Measurements from ENCODE around the gene LHX4.

The LHX4 gene

GRCh38 chr1:180246579-180246978, 16.5 kb downstream of the LHX4 start:
- Histone ChIP-seq H3K36me3 (ENCODE audit: control insufficient read depth, insufficient read depth, low read length) (no peaks in the 10 kb centered on the region), H3K27me3 (ENCODE audit: control insufficient read depth, insufficient read depth, low read length) (no peaks in the 10 kb centered on the region), H3K9me3 (ENCODE audit: control insufficient read depth, insufficient read depth, low read length) (no peaks in the 10 kb centered on the region), H3K27ac (ENCODE audit: low read length) (no peak overlapping the region), H3K4me1 (ENCODE audit: control insufficient read depth, insufficient read depth, low read length) (peaks cover 4% of the 10 kb centered on the region), H3K4me3 (ENCODE audit: low read length) (no peak overlapping the region)
- no peak for DNase-seq (ENCODE audit: low read depth, low spot score)
- no CpG with 5 or more reads among the region's 5 CpGs for WGBS (ENCODE audit: insufficient coverage, insufficient read length)

- no peak for DNase-seq (ENCODE audit: low read depth, low spot score)
Observed at GRCh38 chr1:180247061-180247460, 17.0 kb downstream of the LHX4 start.

GRCh38 chr1:180247580-180247979, 17.5 kb downstream of the LHX4 start:
- no CpG with 5 or more reads among the region's 4 CpGs for WGBS (ENCODE audit: insufficient coverage, insufficient read length)

More at GRCh38 chr1:180247061-180247460, 17.0 kb downstream of the LHX4 start:
- Histone ChIP-seq H3K4me1 (ENCODE audit: control insufficient read depth, insufficient read depth, low read length) (peaks cover 4% of the 10 kb centered on the region), H3K27ac (ENCODE audit: low read length) (no peak overlapping the region), H3K9me3 (ENCODE audit: control insufficient read depth, insufficient read depth, low read length) (no peaks in the 10 kb centered on the region), H3K36me3 (ENCODE audit: control insufficient read depth, insufficient read depth, low read length) (no peaks in the 10 kb centered on the region), H3K27me3 (ENCODE audit: control insufficient read depth, insufficient read depth, low read length) (no peaks in the 10 kb centered on the region), H3K4me3 (ENCODE audit: low read length) (no peak overlapping the region)
- WGBS (ENCODE audit: insufficient coverage, insufficient read length) = no CpG with 5 or more reads among the region's 3 CpGs

GRCh38 chr1:180248176-180248575, 18.1 kb downstream of the LHX4 start:
- peaks cover 1% of the 10 kb centered on the region for H3K4me1 ChIP-seq (ENCODE audit: control insufficient read depth, insufficient read depth, low read length)
- H3K36me3 ChIP-seq (ENCODE audit: control insufficient read depth, insufficient read depth, low read length) = no peaks in the 10 kb centered on the region
- no peaks in the 10 kb centered on the region for H3K9me3 ChIP-seq (ENCODE audit: control insufficient read depth, insufficient read depth, low read length)
- H3K4me3 ChIP-seq (ENCODE audit: low read length) = no peak overlapping the region
- WGBS (ENCODE audit: insufficient coverage, insufficient read length) = no CpG with 5 or more reads among the region's 7 CpGs
- no peak overlapping the region for H3K27ac ChIP-seq (ENCODE audit: low read length)
- DNase-seq (ENCODE audit: low read depth, low spot score) = no peak
- H3K27me3 ChIP-seq (ENCODE audit: control insufficient read depth, insufficient read depth, low read length) = no peaks in the 10 kb centered on the region

More at GRCh38 chr1:180247580-180247979, 17.5 kb downstream of the LHX4 start:
- Histone ChIP-seq H3K27me3 (ENCODE audit: control insufficient read depth, insufficient read depth, low read length) (no peaks in the 10 kb centered on the region), H3K4me3 (ENCODE audit: low read length) (no peak overlapping the region), H3K36me3 (ENCODE audit: control insufficient read depth, insufficient read depth, low read length) (no peaks in the 10 kb centered on the region), H3K27ac (ENCODE audit: low read length) (no peak overlapping the region), H3K4me1 (ENCODE audit: control insufficient read depth, insufficient read depth, low read length) (peaks cover 1% of the 10 kb centered on the region), H3K9me3 (ENCODE audit: control insufficient read depth, insufficient read depth, low read length) (no peaks in the 10 kb centered on the region)
- DNase-seq (ENCODE audit: low read depth, low spot score) = no peak

- Histone ChIP-seq H3K4me1 (ENCODE audit: control insufficient read depth, insufficient read depth, low read length) (peaks cover 3% of the 10 kb centered on the region), H3K27ac (ENCODE audit: low read length) (no peak overlapping the region), H3K9me3 (ENCODE audit: control insufficient read depth, insufficient read depth, low read length) (no peaks in the 10 kb centered on the region), H3K36me3 (ENCODE audit: control insufficient read depth, insufficient read depth, low read length) (no peaks in the 10 kb centered on the region), H3K4me3 (ENCODE audit: low read length) (no peak overlapping the region), H3K27me3 (ENCODE audit: control insufficient read depth, insufficient read depth, low read length) (no peaks in the 10 kb centered on the region)
- no CpG with 5 or more reads among the region's 11 CpGs for WGBS (ENCODE audit: insufficient coverage, insufficient read length)
- DNase-seq (ENCODE audit: low read depth, low spot score) = no peak
Observed at GRCh38 chr1:180248731-180249681, 18.9 kb downstream of the LHX4 start.

- Histone ChIP-seq H3K27ac (ENCODE audit: low read length) (no peak overlapping the region), H3K27me3 (ENCODE audit: control insufficient read depth, insufficient read depth, low read length) (no peaks in the 10 kb centered on the region), H3K4me1 (ENCODE audit: control insufficient read depth, insufficient read depth, low read length) (peaks cover 7% of the 10 kb centered on the region), H3K36me3 (ENCODE audit: control insufficient read depth, insufficient read depth, low read length) (no peaks in the 10 kb centered on the region), H3K9me3 (ENCODE audit: control insufficient read depth, insufficient read depth, low read length) (no peaks in the 10 kb centered on the region), H3K4me3 (ENCODE audit: low read length) (no peak overlapping the region)
- no peak for DNase-seq (ENCODE audit: low read depth, low spot score)
- 100% methylated on average over 2 of the region's 13 CpGs for WGBS (ENCODE audit: insufficient coverage, insufficient read length)
Observed at GRCh38 chr1:180249725-180250498, 19.8 kb downstream of the LHX4 start.

GRCh38 chr1:180250499-180250770, 20.4 kb downstream of the LHX4 start:
- DNase-seq (ENCODE audit: low read depth, low spot score) = no peak
- no peaks in the 10 kb centered on the region for H3K36me3 ChIP-seq (ENCODE audit: control insufficient read depth, insufficient read depth, low read length)
- no peak overlapping the region for H3K4me3 ChIP-seq (ENCODE audit: low read length)
- H3K27me3 ChIP-seq (ENCODE audit: control insufficient read depth, insufficient read depth, low read length) = no peaks in the 10 kb centered on the region
- no peaks in the 10 kb centered on the region for H3K9me3 ChIP-seq (ENCODE audit: control insufficient read depth, insufficient read depth, low read length)
- peaks cover 7% of the 10 kb centered on the region for H3K4me1 ChIP-seq (ENCODE audit: control insufficient read depth, insufficient read depth, low read length)
- H3K27ac ChIP-seq (ENCODE audit: low read length) = no peak overlapping the region
- no CpG with 5 or more reads among the region's 7 CpGs for WGBS (ENCODE audit: insufficient coverage, insufficient read length)

- Histone ChIP-seq H3K4me3 (ENCODE audit: low read length) (no peak overlapping the region), H3K27me3 (ENCODE audit: control insufficient read depth, insufficient read depth, low read length) (no peaks in the 10 kb centered on the region), H3K4me1 (ENCODE audit: control insufficient read depth, insufficient read depth, low read length) (peaks cover 7% of the 10 kb centered on the region), H3K36me3 (ENCODE audit: control insufficient read depth, insufficient read depth, low read length) (no peaks in the 10 kb centered on the region), H3K9me3 (ENCODE audit: control insufficient read depth, insufficient read depth, low read length) (no peaks in the 10 kb centered on the region), H3K27ac (ENCODE audit: low read length) (no peak overlapping the region)
- WGBS (ENCODE audit: insufficient coverage, insufficient read length) = no CpG with 5 or more reads among the region's 16 CpGs
- no peak for DNase-seq (ENCODE audit: low read depth, low spot score)
Observed at GRCh38 chr1:180250883-180251509, 20.9 kb downstream of the LHX4 start.

- WGBS (ENCODE audit: insufficient coverage, insufficient read length) = no CpG with 5 or more reads among the region's 9 CpGs
- DNase-seq (ENCODE audit: low read depth, low spot score) = no peak
- Histone ChIP-seq H3K27me3 (ENCODE audit: control insufficient read depth, insufficient read depth, low read length) (no peaks in the 10 kb centered on the region), H3K4me1 (ENCODE audit: control insufficient read depth, insufficient read depth, low read length) (peaks cover 7% of the 10 kb centered on the region), H3K36me3 (ENCODE audit: control insufficient read depth, insufficient read depth, low read length) (no peaks in the 10 kb centered on the region), H3K27ac (ENCODE audit: low read length) (no peak overlapping the region), H3K9me3 (ENCODE audit: control insufficient read depth, insufficient read depth, low read length) (no peaks in the 10 kb centered on the region), H3K4me3 (ENCODE audit: low read length) (no peak overlapping the region)
Observed at GRCh38 chr1:180251526-180252305, 21.7 kb downstream of the LHX4 start.

Data from iPS DF 6.9 (cell line).